ENCODE measurements around the gene DEAF1. TPM values are rescaled to one million over a fixed set of nuclear protein-coding genes. Genes with fewer than 3 reads are reported as not detected.

The DEAF1 gene
- total RNA-seq, 2 donors from 2014 or later, result 15.5 to 26.6 TPM

DNA sequence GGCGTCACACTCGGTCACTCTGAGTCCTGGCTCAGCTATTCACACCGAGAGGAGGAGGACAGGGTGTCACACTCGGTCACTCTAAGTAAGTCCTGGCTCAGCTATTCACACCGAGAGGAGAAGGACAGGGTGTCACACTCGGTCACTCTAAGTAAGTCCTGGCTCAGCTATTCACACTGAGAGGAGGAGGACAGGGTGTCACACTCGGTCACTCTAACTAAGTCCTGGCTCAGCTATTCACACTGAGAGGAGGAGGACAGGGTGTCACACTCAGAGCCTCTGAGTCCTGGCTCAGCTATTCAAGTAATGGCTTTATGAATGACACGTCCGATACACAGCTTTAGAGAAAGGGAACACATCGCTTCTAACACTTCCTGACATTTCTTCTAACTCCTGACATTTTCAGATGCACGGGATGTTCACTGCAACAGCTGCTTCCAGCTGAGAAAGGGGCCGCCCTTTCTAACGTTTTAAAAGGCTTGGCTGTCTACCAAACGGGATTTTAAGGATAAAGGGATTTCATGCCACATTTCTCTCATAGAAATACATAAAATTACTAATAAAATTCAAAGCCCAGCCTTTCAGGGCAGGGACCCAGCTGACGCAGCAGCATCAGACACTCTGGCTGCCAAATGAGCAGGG is 29.8 kb downstream of the DEAF1 start:
- H3K9me3 ChIP-seq, result no peaks in the 10 kb centered on the region
- no peaks in the 10 kb centered on the region for H3K27me3 ChIP-seq
- H3K27ac ChIP-seq, result peak overlapping the region in 1 of 2 donors; percentile 29
- TF ChIP-seq, protein P1, sequence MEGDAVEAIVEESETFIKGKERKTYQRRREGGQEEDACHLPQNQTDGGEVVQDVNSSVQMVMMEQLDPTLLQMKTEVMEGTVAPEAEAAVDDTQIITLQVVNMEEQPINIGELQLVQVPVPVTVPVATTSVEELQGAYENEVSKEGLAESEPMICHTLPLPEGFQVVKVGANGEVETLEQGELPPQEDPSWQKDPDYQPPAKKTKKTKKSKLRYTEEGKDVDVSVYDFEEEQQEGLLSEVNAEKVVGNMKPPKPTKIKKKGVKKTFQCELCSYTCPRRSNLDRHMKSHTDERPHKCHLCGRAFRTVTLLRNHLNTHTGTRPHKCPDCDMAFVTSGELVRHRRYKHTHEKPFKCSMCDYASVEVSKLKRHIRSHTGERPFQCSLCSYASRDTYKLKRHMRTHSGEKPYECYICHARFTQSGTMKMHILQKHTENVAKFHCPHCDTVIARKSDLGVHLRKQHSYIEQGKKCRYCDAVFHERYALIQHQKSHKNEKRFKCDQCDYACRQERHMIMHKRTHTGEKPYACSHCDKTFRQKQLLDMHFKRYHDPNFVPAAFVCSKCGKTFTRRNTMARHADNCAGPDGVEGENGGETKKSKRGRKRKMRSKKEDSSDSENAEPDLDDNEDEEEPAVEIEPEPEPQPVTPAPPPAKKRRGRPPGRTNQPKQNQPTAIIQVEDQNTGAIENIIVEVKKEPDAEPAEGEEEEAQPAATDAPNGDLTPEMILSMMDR (IDR thresholded peaks at IDR 0.05), result no peak
- H3K4me1 ChIP-seq, result peaks cover 0 to 10% of the 10 kb centered on the region in 2 donors
- H3K36me3 ChIP-seq, result peaks cover 7% of the 10 kb centered on the region
- DNase-seq (ENCODE audit: low spot score), result no peak
- H3K4me3 ChIP-seq, result no peak overlapping the region

DNA sequence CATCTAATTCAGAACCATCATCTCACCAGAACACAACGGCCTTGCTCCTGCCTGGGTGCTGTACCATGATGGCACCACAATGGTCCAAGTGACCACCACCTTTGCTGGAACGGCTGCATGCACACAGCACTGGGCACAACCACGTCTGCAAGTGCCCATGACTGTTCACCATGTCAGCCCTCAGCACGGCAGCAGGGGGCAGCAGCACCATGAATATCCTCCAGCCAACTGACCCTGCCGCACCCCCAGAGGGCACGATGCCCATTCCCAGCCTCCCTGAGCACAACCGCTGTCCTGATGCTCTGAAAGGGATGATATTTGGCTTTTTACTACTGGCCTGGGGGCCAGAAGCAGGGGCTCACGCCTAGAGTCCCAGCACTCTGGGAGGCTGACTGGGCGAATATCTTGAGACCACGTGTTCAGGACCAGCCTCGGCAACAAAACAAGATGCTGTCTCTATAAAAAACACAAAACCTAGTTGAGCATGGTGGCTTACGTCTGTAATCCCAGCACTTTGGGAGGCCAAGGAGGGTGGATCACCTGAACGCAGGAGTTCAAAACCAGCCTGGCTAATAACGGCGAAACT is 32.2 kb downstream of the DEAF1 start:
- H3K9me3 ChIP-seq, result no peaks in the 10 kb centered on the region
- no peaks in the 10 kb centered on the region for H3K27me3 ChIP-seq
- H3K4me3 ChIP-seq, result no peak overlapping the region
- peaks cover 19% of the 10 kb centered on the region for H3K36me3 ChIP-seq
- peaks cover 0 to 10% of the 10 kb centered on the region in 2 donors for H3K4me1 ChIP-seq
- no peak for DNase-seq (ENCODE audit: low spot score)
- H3K27ac ChIP-seq, result no peak overlapping the region
- TF ChIP-seq, protein P1 (IDR thresholded peaks at IDR 0.05), result peak; percentile 45 to 76

DNA sequence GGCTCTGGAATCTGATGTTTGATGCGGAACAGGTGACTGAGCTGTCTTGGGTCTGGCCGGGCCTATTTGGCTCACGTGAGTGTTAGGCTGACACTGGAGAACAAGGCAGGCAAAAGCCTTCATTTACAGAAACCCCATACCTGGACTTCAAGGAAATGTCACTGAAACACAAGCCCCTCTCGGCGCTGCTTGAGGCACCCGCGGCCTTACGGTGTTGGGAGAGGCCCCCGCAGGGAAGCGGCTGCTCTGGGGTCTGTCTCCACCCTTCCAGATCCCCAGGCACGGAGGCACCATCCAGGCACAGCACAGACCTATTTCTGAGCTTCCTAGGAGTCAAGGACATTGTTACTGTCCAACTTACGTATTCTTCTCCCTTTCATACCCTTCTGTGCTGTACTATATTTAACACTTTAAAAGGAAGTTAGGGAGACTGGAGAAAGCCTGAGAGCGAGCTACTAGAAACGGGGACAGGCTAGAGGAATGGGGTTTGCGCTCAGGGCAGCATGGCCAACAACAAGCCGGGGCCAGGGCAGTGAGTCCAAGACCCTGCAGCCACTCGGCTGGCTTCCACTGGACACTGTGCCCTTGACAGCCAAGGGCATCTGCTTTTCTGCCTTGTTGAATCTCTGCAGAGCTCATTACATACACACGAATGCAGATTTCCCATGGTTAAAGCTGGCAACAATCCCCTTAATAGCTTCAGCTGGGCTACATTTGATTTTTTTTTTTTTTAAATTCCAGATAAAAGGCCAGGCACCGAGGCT is 34.2 kb downstream of the DEAF1 start:
- Histone ChIP-seq H3K4me1 (peaks cover 0 to 10% of the 10 kb centered on the region in 2 donors), H3K9me3 (no peaks in the 10 kb centered on the region), H3K4me3 (no peak overlapping the region), H3K36me3 (peaks cover 24% of the 10 kb centered on the region), H3K27me3 (no peaks in the 10 kb centered on the region), H3K27ac (no peak overlapping the region)
- no peak for DNase-seq (ENCODE audit: low spot score)
- TF ChIP-seq, protein P1 (IDR thresholded peaks at IDR 0.05), result no peak

DNA sequence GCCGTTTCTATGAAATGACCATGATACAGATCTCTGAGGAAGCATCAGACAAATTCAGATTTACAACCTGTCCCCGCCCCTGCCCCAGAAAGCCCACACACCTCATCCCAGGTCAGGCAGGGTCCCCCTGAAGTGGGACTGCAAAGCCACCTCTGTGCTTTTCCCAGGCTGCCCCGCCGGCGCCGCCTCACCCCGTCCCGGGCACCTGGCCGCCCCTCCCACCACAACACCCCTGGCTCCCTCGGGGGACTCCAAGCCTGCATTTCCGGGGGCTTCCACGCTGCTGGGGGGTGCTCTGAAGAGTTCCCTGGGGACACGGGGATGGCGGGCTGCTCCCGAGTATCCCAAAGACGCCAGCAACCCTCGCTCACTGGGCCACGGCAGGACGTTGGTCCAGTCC is 34.7 kb downstream of the DEAF1 start:
- no peak overlapping the region for H3K4me3 ChIP-seq
- DNase-seq (ENCODE audit: low spot score), result no peak
- peaks cover 24% of the 10 kb centered on the region for H3K36me3 ChIP-seq
- no peaks in the 10 kb centered on the region for H3K27me3 ChIP-seq
- H3K4me1 ChIP-seq, result peaks cover 0 to 5% of the 10 kb centered on the region in 2 donors
- H3K9me3 ChIP-seq, result no peaks in the 10 kb centered on the region
- H3K27ac ChIP-seq, result no peak overlapping the region
- TF ChIP-seq, protein P1 (IDR thresholded peaks at IDR 0.05), result no peak

DNA sequence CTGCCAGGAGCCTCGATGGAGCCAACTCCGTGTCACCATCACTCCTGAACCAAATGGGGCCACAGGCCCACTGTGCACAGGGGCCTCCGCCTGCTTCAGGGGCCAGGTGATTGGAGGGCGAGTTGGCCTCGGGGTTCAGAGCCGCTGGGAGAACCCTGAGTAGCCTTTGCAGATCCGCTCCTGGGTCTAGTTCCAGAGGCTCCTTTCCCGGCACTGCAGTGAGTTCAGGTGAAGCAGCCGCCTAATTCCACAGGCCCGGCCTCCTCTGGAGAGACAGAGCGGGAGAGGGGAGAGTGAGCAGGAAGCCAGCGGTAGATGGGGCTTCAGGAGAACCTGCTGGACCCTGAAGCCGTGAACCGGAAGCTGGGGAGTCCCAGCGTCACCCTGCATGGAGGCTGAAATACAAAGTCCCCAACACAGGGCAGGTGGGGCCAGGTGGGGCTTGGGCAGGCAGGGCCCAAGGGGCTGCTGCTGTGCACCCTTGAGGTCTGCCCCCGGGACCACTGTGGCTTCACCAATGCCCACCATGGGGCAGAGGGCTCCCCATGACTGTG is 35.4 kb downstream of the DEAF1 start:
- H3K9me3 ChIP-seq, result no peaks in the 10 kb centered on the region
- TF ChIP-seq, protein P1 (IDR thresholded peaks at IDR 0.05), result no peak
- no peaks in the 10 kb centered on the region for H3K27me3 ChIP-seq
- no peak for DNase-seq (ENCODE audit: low spot score)
- peaks cover 0 to 5% of the 10 kb centered on the region in 2 donors for H3K4me1 ChIP-seq
- peaks cover 24% of the 10 kb centered on the region for H3K36me3 ChIP-seq
- H3K27ac ChIP-seq, result no peak overlapping the region
- no peak overlapping the region for H3K4me3 ChIP-seq
